GM20000 (cell line): ENCODE measurements around the gene GCK.

Experiments
- DNase-seq: peaks from one replicate; pipeline ENCODE4 v3.0.0; 2012; ENCODE audit warnings: low spot score
- TF ChIP-seq, protein P1 (sequence below): IDR thresholded peaks from 2 replicates; pipeline ENCODE4 v1.5.1; 2012; ENCODE audit warnings: mild to moderate bottlenecking, control low read depth; ENCODE audit errors: extremely low read depth, missing control alignments

GCK gene

DNA sequence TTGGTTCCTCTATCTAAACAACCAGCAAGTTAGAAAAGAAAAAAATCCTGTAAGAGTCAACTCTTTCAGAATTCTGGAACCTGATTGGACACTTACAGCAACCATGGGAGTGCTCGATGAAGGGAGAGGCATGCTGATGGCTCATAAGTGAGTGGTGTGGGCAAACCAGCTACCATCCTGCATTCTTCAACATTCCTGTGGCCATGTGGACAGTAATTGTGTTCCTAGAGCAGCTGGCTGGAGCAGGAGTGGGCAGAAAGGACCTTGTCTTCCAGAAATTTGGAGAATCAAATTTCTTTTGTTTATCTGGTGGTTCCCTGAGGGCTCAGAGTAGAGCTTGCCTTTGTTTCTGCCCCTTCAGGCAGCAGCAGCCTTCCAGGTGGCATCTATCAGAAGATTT lies 25.6 kb downstream of the GCK start:
- TF ChIP-seq, protein P1, sequence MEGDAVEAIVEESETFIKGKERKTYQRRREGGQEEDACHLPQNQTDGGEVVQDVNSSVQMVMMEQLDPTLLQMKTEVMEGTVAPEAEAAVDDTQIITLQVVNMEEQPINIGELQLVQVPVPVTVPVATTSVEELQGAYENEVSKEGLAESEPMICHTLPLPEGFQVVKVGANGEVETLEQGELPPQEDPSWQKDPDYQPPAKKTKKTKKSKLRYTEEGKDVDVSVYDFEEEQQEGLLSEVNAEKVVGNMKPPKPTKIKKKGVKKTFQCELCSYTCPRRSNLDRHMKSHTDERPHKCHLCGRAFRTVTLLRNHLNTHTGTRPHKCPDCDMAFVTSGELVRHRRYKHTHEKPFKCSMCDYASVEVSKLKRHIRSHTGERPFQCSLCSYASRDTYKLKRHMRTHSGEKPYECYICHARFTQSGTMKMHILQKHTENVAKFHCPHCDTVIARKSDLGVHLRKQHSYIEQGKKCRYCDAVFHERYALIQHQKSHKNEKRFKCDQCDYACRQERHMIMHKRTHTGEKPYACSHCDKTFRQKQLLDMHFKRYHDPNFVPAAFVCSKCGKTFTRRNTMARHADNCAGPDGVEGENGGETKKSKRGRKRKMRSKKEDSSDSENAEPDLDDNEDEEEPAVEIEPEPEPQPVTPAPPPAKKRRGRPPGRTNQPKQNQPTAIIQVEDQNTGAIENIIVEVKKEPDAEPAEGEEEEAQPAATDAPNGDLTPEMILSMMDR, result no peak
- DNase-seq, result no peak

DNA sequence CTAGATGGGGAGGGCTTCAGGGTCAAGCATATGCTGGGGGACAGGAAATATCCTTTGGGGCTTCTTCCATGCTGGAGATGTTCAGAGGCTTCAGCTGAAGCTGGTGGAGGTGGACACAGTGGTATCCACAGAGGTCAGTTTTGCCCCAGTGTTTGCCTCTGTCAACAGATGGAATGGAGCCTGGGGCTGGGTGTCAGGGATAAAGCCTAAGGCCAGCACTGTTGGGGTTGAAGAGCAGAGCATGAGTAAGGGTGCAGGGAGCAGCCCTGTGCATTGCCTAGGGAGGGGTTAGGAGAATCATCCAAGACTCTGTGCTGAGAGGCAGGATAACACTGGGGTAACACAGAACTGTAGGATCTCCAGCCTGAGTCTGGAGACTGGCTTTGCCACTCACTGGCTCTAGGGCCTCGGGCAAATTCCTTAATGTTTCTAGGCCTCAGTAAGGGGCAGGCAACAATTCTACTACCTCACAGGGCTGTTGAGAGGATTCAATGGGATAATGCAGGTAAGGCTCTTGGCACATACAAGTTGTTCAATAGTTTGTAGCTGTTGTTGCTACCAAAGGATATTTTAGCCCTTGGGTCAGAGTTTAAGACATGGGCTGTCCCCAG lies 26.3 kb downstream of the GCK start:
- no peak for DNase-seq
- TF ChIP-seq, protein P1, result no peak

- no peak for DNase-seq
- TF ChIP-seq, protein P1, result no peak
Observed at GRCh38 chr7:44162179-44162578, 27.1 kb downstream of the GCK start.

DNA sequence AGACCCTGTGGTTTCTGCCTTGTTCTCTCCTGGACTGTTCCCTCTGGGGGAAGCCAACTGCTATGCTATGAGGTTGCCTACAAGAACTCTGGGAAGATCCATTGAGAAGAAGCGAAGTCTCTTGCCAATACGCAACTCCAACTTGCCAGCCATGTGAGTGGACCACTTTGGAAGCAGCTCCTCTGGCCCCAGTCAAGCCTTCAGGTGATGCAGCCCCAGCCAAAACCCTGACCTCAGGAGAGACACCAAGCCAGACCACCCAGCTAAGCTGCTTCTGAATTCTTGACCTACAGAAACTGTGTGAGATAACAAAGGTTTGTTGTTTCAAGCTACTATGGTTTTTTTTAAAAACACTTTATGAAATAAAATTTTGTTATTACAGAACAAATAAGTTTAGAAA lies 27.9 kb downstream of the GCK start:
- TF ChIP-seq, protein P1, result no peak
- no peak for DNase-seq

GRCh38 chr7:44159824-44160630 lies 29.2 kb downstream of the GCK start:
- TF ChIP-seq, protein P1, result no peak
- DNase-seq, result no peak

DNA sequence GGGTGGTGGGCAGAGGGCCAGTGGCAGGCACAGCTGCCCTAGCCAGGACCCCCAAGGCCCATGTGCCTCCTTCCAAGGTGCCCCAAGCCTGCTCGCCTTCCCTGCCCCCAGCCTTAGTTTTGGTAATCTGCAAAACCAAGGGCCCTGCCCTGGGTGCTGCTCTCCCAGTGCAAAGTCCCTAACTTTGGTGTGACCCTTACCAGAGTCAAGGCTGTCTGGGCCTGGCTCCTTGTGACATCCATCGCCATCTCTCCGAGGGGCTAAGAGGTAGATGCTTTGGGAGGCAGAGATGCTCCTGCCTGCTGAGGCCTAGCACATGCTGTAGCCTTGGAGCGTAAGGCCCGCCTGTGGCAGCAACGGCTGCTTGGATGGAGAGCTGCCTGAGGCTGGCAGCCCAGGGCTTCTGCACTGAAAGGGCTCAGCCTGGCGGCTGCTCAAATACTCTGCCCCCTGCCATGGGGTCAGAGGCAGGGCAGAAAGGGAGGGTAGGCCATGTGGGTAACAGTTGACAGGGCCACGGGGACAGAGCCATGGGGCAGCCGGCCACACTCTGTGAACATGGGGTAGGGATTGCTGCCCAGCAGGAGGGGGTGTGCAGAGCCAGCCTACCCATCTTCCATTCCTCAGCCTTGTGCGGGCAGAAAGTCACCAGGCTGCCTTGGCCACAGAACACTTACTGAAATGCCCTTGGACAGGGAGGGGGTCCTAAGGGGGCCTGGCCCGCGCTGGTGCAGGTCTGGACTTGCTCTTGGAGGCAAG lies 30.2 kb downstream of the GCK start:
- TF ChIP-seq, protein P1, result no peak
- DNase-seq, result no peak
